Measurements from ENCODE around the gene ICA1. TPM values are rescaled to one million over a fixed set of nuclear protein-coding genes. Genes with fewer than 3 reads are reported as not detected.

Gene ICA1
- polyA plus RNA-seq, 1 donor (not counting 4 experiments of a cell fraction or from before 2014, with no cell fraction given): 1.9 TPM

GRCh38 chr7:8160779-8161345, 101.1 kb downstream of the ICA1 start:
- no peaks in the 10 kb centered on the region for H3K79me2 ChIP-seq (ENCODE audit: control insufficient read depth, insufficient read depth, low read length)
- DNase-seq (ENCODE audit: low read depth, low spot score) (no peak), FAIRE-seq (no peak)
- no peaks in the 10 kb centered on the region for H3K9me3 ChIP-seq (ENCODE audit: control insufficient read depth, low read depth, low read length)
- no peaks in the 10 kb centered on the region for H3K4me1 ChIP-seq (ENCODE audit: control insufficient read depth, extremely low read depth, insufficient read depth, low read length)
- dilution Hi-C loops (cut with MboI; ENCODE audit: extremely low pct_ligation_motif_present, low sequenced_read_pairs): no loop called here
- no peak overlapping the region for H3K9ac ChIP-seq (ENCODE audit: control insufficient read depth, extremely low read depth, insufficient read depth, low read length)
- H3K27ac ChIP-seq (ENCODE audit: control insufficient read depth, insufficient read depth, low read length): no peak overlapping the region
- TF ChIP-seq CTCF (optimal IDR thresholded peaks at IDR 0.05 in 1 of 3, IDR thresholded peaks at IDR 0.05 in 1 of 3, conservative IDR thresholded peaks at IDR 0.05 in 1 of 3; ENCODE audit: extremely low read depth in 1 of 3, insufficient read depth in 2 of 3, low read length in 3 of 3): no peak
- no peak for TF ChIP-seq EZH2 (IDR thresholded peaks at IDR 0.05; ENCODE audit: low read length)
- no peaks in the 10 kb centered on the region for H3K36me3 ChIP-seq (ENCODE audit: control insufficient read depth in 2 of 2, extremely low read depth in 1 of 2, insufficient read depth in 2 of 2, low read length in 2 of 2)
- H2AFZ ChIP-seq (ENCODE audit: control insufficient read depth, low read length): no peak overlapping the region
- H3K4me3 ChIP-seq (ENCODE audit: control insufficient read depth in 2 of 3, extremely low read depth in 1 of 3, insufficient read depth in 2 of 3, low read depth in 1 of 3, low read length in 3 of 3): no peak overlapping the region
- no peaks in the 10 kb centered on the region for H4K20me1 ChIP-seq (ENCODE audit: control insufficient read depth, extremely low read depth, insufficient read depth, low read length)
- no peaks in the 10 kb centered on the region for H3K27me3 ChIP-seq (ENCODE audit: control insufficient read depth, extremely low read depth, insufficient read depth, low read length)
- H3K4me2 ChIP-seq (ENCODE audit: control insufficient read depth, extremely low read depth, insufficient read depth, low read depth, low read length): no peak overlapping the region
- no peaks in the 10 kb centered on the region for H3K9me1 ChIP-seq (ENCODE audit: control insufficient read depth, extremely low read depth, insufficient read depth, low read length)

GRCh38 chr7:8160250-8160649, 101.7 kb downstream of the ICA1 start:
- no peaks in the 10 kb centered on the region for H3K9me3 ChIP-seq (ENCODE audit: control insufficient read depth, low read depth, low read length)
- dilution Hi-C loops (cut with MboI; ENCODE audit: extremely low pct_ligation_motif_present, low sequenced_read_pairs): no loop called here
- H3K4me1 ChIP-seq (ENCODE audit: control insufficient read depth, extremely low read depth, insufficient read depth, low read length): no peaks in the 10 kb centered on the region
- no peaks in the 10 kb centered on the region for H3K9me1 ChIP-seq (ENCODE audit: control insufficient read depth, extremely low read depth, insufficient read depth, low read length)
- H3K79me2 ChIP-seq (ENCODE audit: control insufficient read depth, insufficient read depth, low read length): no peaks in the 10 kb centered on the region
- FAIRE-seq (no peak), DNase-seq (ENCODE audit: low read depth, low spot score) (no peak)
- no peaks in the 10 kb centered on the region for H3K27me3 ChIP-seq (ENCODE audit: control insufficient read depth, extremely low read depth, insufficient read depth, low read length)
- no peak overlapping the region for H3K9ac ChIP-seq (ENCODE audit: control insufficient read depth, extremely low read depth, insufficient read depth, low read length)
- no peak overlapping the region for H3K27ac ChIP-seq (ENCODE audit: control insufficient read depth, insufficient read depth, low read length)
- TF ChIP-seq CTCF (optimal IDR thresholded peaks at IDR 0.05 in 1 of 3, IDR thresholded peaks at IDR 0.05 in 1 of 3, conservative IDR thresholded peaks at IDR 0.05 in 1 of 3; ENCODE audit: extremely low read depth in 1 of 3, insufficient read depth in 2 of 3, low read length in 3 of 3): no peak
- H3K4me3 ChIP-seq (ENCODE audit: control insufficient read depth in 2 of 3, extremely low read depth in 1 of 3, insufficient read depth in 2 of 3, low read depth in 1 of 3, low read length in 3 of 3): no peak overlapping the region
- H2AFZ ChIP-seq (ENCODE audit: control insufficient read depth, low read length): no peak overlapping the region
- H3K4me2 ChIP-seq (ENCODE audit: control insufficient read depth, extremely low read depth, insufficient read depth, low read depth, low read length): no peak overlapping the region
- no peaks in the 10 kb centered on the region for H4K20me1 ChIP-seq (ENCODE audit: control insufficient read depth, extremely low read depth, insufficient read depth, low read length)
- no peaks in the 10 kb centered on the region for H3K36me3 ChIP-seq (ENCODE audit: control insufficient read depth in 2 of 2, extremely low read depth in 1 of 2, insufficient read depth in 2 of 2, low read length in 2 of 2)

Data from keratinocyte (primary cell).